Tibial nerve (tissue), 4 donors: ENCODE data around the gene CYLD.

Experiments
- CTCF ChIP-seq, 5 experiments: fragments of 200-600 bp in 3 of 5; fragments of 450-650 bp in 2 of 5; sonication (generic) in 3 of 5; IDR thresholded peaks; one replicate each; pipeline ENCODE4 v1.5.1; 2016 to 2019; ENCODE audit warnings: antibody characterized with exemption in 5 of 5, mild to moderate bottlenecking in 3 of 5, moderate library complexity in 2 of 5
- EP300 ChIP-seq, 2 donors: sonication (generic); formaldehyde crosslinking; IDR thresholded peaks; one replicate each; pipeline ENCODE4 v1.6.1; 2017; ENCODE audit warnings: antibody characterized with exemption in 2 of 2, mild to moderate bottlenecking in 1 of 2
- POLR2A ChIP-seq, 2 donors: fragments of 450-650 bp; IDR thresholded peaks; one replicate each; pipeline ENCODE4 v1.6.1; 2017; ENCODE audit warnings: antibody characterized with exemption in 2 of 2, mild to moderate bottlenecking in 2 of 2, moderate library complexity in 2 of 2

DNA sequence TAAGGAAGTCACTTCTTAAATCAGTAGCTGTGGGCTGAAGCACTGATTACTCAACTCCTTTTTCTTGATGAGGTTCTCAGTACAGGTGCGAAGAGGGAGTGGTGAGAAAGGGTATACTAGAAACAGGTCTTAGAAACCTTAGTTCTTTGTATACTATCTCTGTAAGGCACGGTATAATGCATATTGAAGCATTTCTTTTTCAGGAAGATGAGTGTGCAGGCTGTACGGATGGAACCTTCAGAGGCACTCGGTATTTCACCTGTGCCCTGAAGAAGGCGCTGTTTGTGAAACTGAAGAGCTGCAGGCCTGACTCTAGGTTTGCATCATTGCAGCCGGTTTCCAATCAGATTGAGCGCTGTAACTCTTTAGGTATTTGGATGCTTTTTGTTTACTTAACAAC lies 39.2 kb downstream of the CYLD start:
- TF ChIP-seq POLR2A (IDR thresholded peaks at IDR 0.05) (no peak), CTCF (IDR thresholded peaks at IDR 0.05) (no peak), EP300 (IDR thresholded peaks at IDR 0.05) (no peak)
